H9 (cell line): ENCODE results near the gene ADRM1. TPM values are rescaled to one million over a fixed set of nuclear protein-coding genes. Genes with fewer than 3 reads are reported as not detected.

Experiments
- DNase-seq: peaks from one replicate; pipeline ENCODE4 v3.0.0-alpha.2; 2017
- H2AFZ ChIP-seq: one replicate; pipeline ENCODE4 v1.6.1; 2013; ENCODE audit warnings: mild to moderate bottlenecking, low read length, control low read depth, moderate library complexity
- H2AK5ac ChIP-seq: 2 replicates; pipeline ENCODE4 v1.6.1; 2013; ENCODE audit warnings: low read length, control low read depth, mixed read lengths; ENCODE audit not compliant: insufficient read length
- H2BK120ac ChIP-seq: one replicate; pipeline ENCODE4 v1.6.1; 2013; ENCODE audit warnings: low read depth, mild to moderate bottlenecking, low read length, control low read depth, inconsistent platforms; ENCODE audit not compliant: poor library complexity, severe bottlenecking
- H2BK12ac ChIP-seq: 2 replicates; pipeline ENCODE4 v1.6.1; 2013; ENCODE audit warnings: low read length, control low read depth, mixed read lengths, low read depth; ENCODE audit not compliant: insufficient read length
- H2BK15ac ChIP-seq: 2 replicates; pipeline ENCODE4 v1.6.1; 2013; ENCODE audit warnings: low read depth, low read length, control low read depth
- H2BK20ac ChIP-seq: one replicate; pipeline ENCODE4 v1.6.1; 2013; ENCODE audit warnings: low read depth, mild to moderate bottlenecking, low read length, control low read depth, inconsistent platforms; ENCODE audit not compliant: poor library complexity, severe bottlenecking
- H2BK5ac ChIP-seq: 2 replicates; pipeline ENCODE4 v1.6.1; 2013; ENCODE audit warnings: low read length, control low read depth, mixed read lengths; ENCODE audit not compliant: insufficient read length
- H3K14ac ChIP-seq: 2 replicates; pipeline ENCODE4 v1.6.1; 2013; ENCODE audit warnings: low read length, control low read depth; ENCODE audit not compliant: insufficient read depth
- H3K18ac ChIP-seq: 2 replicates; pipeline ENCODE4 v1.6.1; 2013; ENCODE audit warnings: low read depth, mild to moderate bottlenecking, mixed read lengths, low read length, control low read depth; ENCODE audit not compliant: insufficient read length
- H3K23ac ChIP-seq: 2 replicates; pipeline ENCODE4 v1.6.1; 2013; ENCODE audit warnings: low read length, control low read depth, mixed read lengths, low read depth; ENCODE audit not compliant: insufficient read length
- H3K23me2 ChIP-seq: 2 replicates; pipeline ENCODE4 v1.6.1; 2013; ENCODE audit warnings: low read depth, mild to moderate bottlenecking, mixed read lengths, low read length, control low read depth; ENCODE audit not compliant: insufficient read length, poor library complexity, severe bottlenecking
- H3K27ac ChIP-seq: 2 replicates; pipeline ENCODE4 v1.5.1; 2013; ENCODE audit warnings: low read length, control low read depth, mixed read lengths, low read depth; ENCODE audit not compliant: insufficient read length
- H3K27me3 ChIP-seq: 2 replicates; pipeline ENCODE4 v1.6.1; 2013; ENCODE audit warnings: low read length, control low read depth, inconsistent platforms; ENCODE audit not compliant: insufficient read depth
- H3K4ac ChIP-seq: 2 replicates; pipeline ENCODE4 v1.6.1; 2013; ENCODE audit warnings: low read depth, mild to moderate bottlenecking, control low read depth, inconsistent platforms, low read length, moderate library complexity
- H3K4me1 ChIP-seq: 2 replicates; pipeline ENCODE4 v1.6.1; 2013; ENCODE audit warnings: low read length, control low read depth, inconsistent platforms; ENCODE audit not compliant: insufficient read depth
- H3K4me2 ChIP-seq: 2 replicates; pipeline ENCODE4 v1.6.1; 2013; ENCODE audit warnings: low read length, control low read depth, mixed read lengths; ENCODE audit not compliant: insufficient read length, insufficient read depth
- H3K56ac ChIP-seq: 2 replicates; pipeline ENCODE4 v1.6.1; 2013; ENCODE audit warnings: low read depth, mild to moderate bottlenecking, mixed read lengths, low read length, control low read depth; ENCODE audit not compliant: insufficient read length
- H3K79me1 ChIP-seq: 2 replicates; pipeline ENCODE4 v1.6.1; 2013; ENCODE audit warnings: low read depth, mild to moderate bottlenecking, moderate library complexity, low read length, control low read depth, inconsistent platforms; ENCODE audit not compliant: insufficient read depth, poor library complexity, severe bottlenecking
- H3K79me2 ChIP-seq: 2 replicates; pipeline ENCODE4 v1.6.1; 2013; ENCODE audit warnings: low read length, control low read depth, inconsistent platforms; ENCODE audit not compliant: insufficient read depth
- H3K9ac ChIP-seq: 2 replicates; pipeline ENCODE4 v1.6.1; 2013; ENCODE audit warnings: low read length, control low read depth, mixed read lengths; ENCODE audit not compliant: insufficient read length; ENCODE audit errors: extremely low read depth
- H3K9me3 ChIP-seq: one replicate; pipeline ENCODE4 v1.6.1; 2013; ENCODE audit warnings: low read depth, low read length, inconsistent platforms; ENCODE audit not compliant: control insufficient read depth
- H3T11ph ChIP-seq: one replicate; pipeline ENCODE4 v1.6.1; 2013; ENCODE audit warnings: mild to moderate bottlenecking, low read length, control low read depth, inconsistent platforms
- H4K20me1 ChIP-seq: one replicate; pipeline ENCODE4 v1.6.1; 2013; ENCODE audit not compliant: control insufficient read depth, insufficient read length, insufficient read depth
- H4K5ac ChIP-seq: 2 replicates; pipeline ENCODE4 v1.6.1; 2013; ENCODE audit warnings: low read depth, mild to moderate bottlenecking, mixed read lengths, low read length, control low read depth; ENCODE audit not compliant: insufficient read length
- H4K8ac ChIP-seq: replicated peaks from 2 replicates; pipeline ENCODE4 v1.6.1; 2013; ENCODE audit warnings: low read length, control low read depth, mixed read lengths, low read depth; ENCODE audit not compliant: insufficient read length
- H4K91ac ChIP-seq: 2 replicates; pipeline ENCODE4 v1.6.1; 2013; ENCODE audit warnings: low read depth, mild to moderate bottlenecking, moderate library complexity, mixed read lengths, low read length, control low read depth; ENCODE audit not compliant: insufficient read length
- H3K27ac Mint-ChIP-seq, 3 experiments: 2 replicates in 2 of 3; 3 replicates in 1 of 3; pipeline ENCODE4 v1.8.0; 2020 to 2021; ENCODE audit warnings: mixed read lengths in 3 of 3, mild to moderate bottlenecking in 1 of 3, moderate library complexity in 1 of 3
- H3K27me3 Mint-ChIP-seq: 2 replicates; pipeline ENCODE4 v1.8.0; 2021; ENCODE audit warnings: low read depth, mild to moderate bottlenecking, moderate library complexity, mixed read lengths
- H3K36me3 Mint-ChIP-seq, 3 experiments: 2 replicates in 2 of 3; 3 replicates in 1 of 3; pipeline ENCODE4 v1.8.0; 2020 to 2021; ENCODE audit warnings: low read depth in 3 of 3, mixed read lengths in 3 of 3; ENCODE audit not compliant: insufficient read depth in 1 of 3
- H3K4me1 Mint-ChIP-seq, 2 experiments: 2 replicates each; pipeline ENCODE4 v1.8.0; 2020; ENCODE audit warnings: mixed read lengths in 2 of 2
- H3K4me3 Mint-ChIP-seq, 2 experiments: 2 replicates in 1 of 2; 3 replicates in 1 of 2; pipeline ENCODE4 v1.8.0; 2020 to 2021; ENCODE audit warnings: mild to moderate bottlenecking in 2 of 2, mixed read lengths in 2 of 2, moderate library complexity in 1 of 2
- H3K9me3 Mint-ChIP-seq, 2 experiments: 2 replicates in 1 of 2; 3 replicates in 1 of 2; pipeline ENCODE4 v1.8.0; 2020; ENCODE audit warnings: mild to moderate bottlenecking in 2 of 2, mixed read lengths in 2 of 2, moderate library complexity in 1 of 2
- CTCF ChIP-seq: fragments of 200-600 bp; sonication (generic); conservative IDR thresholded peaks from 3 replicates; pipeline ENCODE4 v1.8.0; 2021; ENCODE audit warnings: antibody characterized with exemption, mild to moderate bottlenecking
- WGBS: extraction: QIAGEN DNeasy Blood & Tissue Kit; methylation state at CpG from one replicate; pipeline ENCODE4 v1.1.7; 2013; ENCODE audit warnings: missing lambda C conversion rate, low lambda C conversion rate, mixed read lengths; ENCODE audit not compliant: insufficient read length; ENCODE audit errors: extremely low coverage; 5-methylcytosine and 5-hydroxymethylcytosine counted together
- total RNA-seq: library from RNA; stranded (reverse); gene quantifications from 2 replicates; pipeline ENCODE4 v1.2.1, GENCODE V29; 2021

Gene ADRM1
- total RNA-seq, 1 experiment from 2014 or later, result 153 TPM

GRCh38 chr20:62320581-62321354, 18.0 kb downstream of the ADRM1 start:
- WGBS, result no CpG with 5 or more reads among the region's 22 CpGs

More at GRCh38 chr20:62320581-62321354, 18.0 kb downstream of the ADRM1 start:
- no peak overlapping the region for H3K56ac ChIP-seq
- Mint-ChIP-seq H3K4me3 (no peak overlapping the region), H3K36me3 (peaks cover 35 to 81% (median 65%) of the 10 kb centered on the region in 3 experiments; a peak in 6 of 7 replicates), H3K4me1 (peaks cover 0 to 2% of the 10 kb centered on the region in 2 experiments; a peak in 1 of 4 replicates), H3K9me3 (peaks cover 3 to 23% of the 10 kb centered on the region in 2 experiments; a peak in 4 of 5 replicates), H3K27ac (peak overlapping the region in 1 of 3 experiments; percentile 44; a peak in 2 of 7 replicates), H3K27me3 (no peaks in the 10 kb centered on the region)
- no peak overlapping the region for H3K27ac ChIP-seq
- H3K18ac ChIP-seq, result no peak overlapping the region
- H3K23me2 ChIP-seq, result no peaks in the 10 kb centered on the region
- H3K4ac ChIP-seq, result no peak overlapping the region
- H4K5ac ChIP-seq, result no peak overlapping the region
- no peaks in the 10 kb centered on the region for H3K79me2 ChIP-seq
- H3K27me3 ChIP-seq, result no peaks in the 10 kb centered on the region
- H3K79me1 ChIP-seq, result no peaks in the 10 kb centered on the region
- H2AFZ ChIP-seq, result no peak overlapping the region
- no peak overlapping the region for H3K14ac ChIP-seq
- H4K91ac ChIP-seq, result no peak overlapping the region
- no peak overlapping the region for H3T11ph ChIP-seq
- H3K9ac ChIP-seq, result no peak overlapping the region
- no peak overlapping the region for H2AK5ac ChIP-seq
- H4K8ac ChIP-seq, result no peak overlapping the region
- H2BK20ac ChIP-seq, result no peak overlapping the region
- H3K4me2 ChIP-seq, result no peak overlapping the region
- peak; percentile 72 for DNase-seq
- H3K9me3 ChIP-seq, result no peaks in the 10 kb centered on the region
- no peaks in the 10 kb centered on the region for H4K20me1 ChIP-seq
- H3K4me1 ChIP-seq, result no peaks in the 10 kb centered on the region
- H2BK5ac ChIP-seq, result no peak overlapping the region
- no peak overlapping the region for H2BK15ac ChIP-seq
- TF ChIP-seq CTCF, result no peak
- H2BK12ac ChIP-seq, result no peak overlapping the region
- H2BK120ac ChIP-seq, result no peak overlapping the region
- no peak overlapping the region for H3K23ac ChIP-seq
